ENCODE data around the gene MXRA7. TPM values are rescaled to one million over a fixed set of nuclear protein-coding genes. Genes with fewer than 3 reads are reported as not detected.

The MXRA7 gene
- total RNA-seq, result 38.8 TPM

GRCh38 chr17:76710863-76711611, at the start of gene MXRA7:
MXRA7 (minus strand) TSS chr17:76710965; CDS start chr17:76710946, 19 bp downstream.

GRCh38 chr17:76737676-76738467, 27.1 kb upstream of the MXRA7 start, which contains the start of gene MFSD11:
MFSD11 (plus strand) TSS chr17:76738119; CDS start chr17:76738353, 234 bp downstream.

GRCh38 chr17:76737082-76737675, 26.4 kb upstream of the MXRA7 start, which contains the start of gene SRSF2:
SRSF2 (minus strand) TSS chr17:76737331; CDS start chr17:76737160, 171 bp downstream.

GRCh38 chr17:76726776-76727718, 16.3 kb upstream of the MXRA7 start, which contains the start of gene METTL23:
METTL23 (plus strand) TSS chr17:76726839; CDS start chr17:76729711, 2,872 bp downstream.

GRCh38 chr17:76726231-76726775, 15.5 kb upstream of the MXRA7 start, which contains the start of gene JMJD6:
JMJD6 (minus strand) TSS chr17:76726606; CDS start chr17:76726475, 131 bp downstream.

GRCh38 chr17:76643553-76644148, 67.1 kb downstream of the MXRA7 start, which contains the start of gene ST6GALNAC1:
ST6GALNAC1 (minus strand) TSS chr17:76643757; CDS start chr17:76643638, 119 bp downstream.

Small RNA genes within 50 kb of the gene (small RNA-seq; reads per million reads assigned to genes)
- gene AC005837.3 (ENCODE audit: low replicate concordance), result not detected
- not detected for gene RF02271 (ENCODE audit: low replicate concordance)
- not detected for gene RNU6-227P (ENCODE audit: low replicate concordance)
- gene RNU6-97P (ENCODE audit: low replicate concordance), result not detected
- 5.3 reads per million, percentile 87 among the genes with 10 or more reads in this experiment for gene RNY4P36 (ENCODE audit: low replicate concordance)

Other genes with a start within 250 kb of the MXRA7 start
- not detected for gene AANAT, start 243.4 kb downstream of the MXRA7 start, total RNA-seq
- 2.5 TPM for gene RHBDF2, start 209.5 kb downstream of the MXRA7 start, total RNA-seq
- 1.3 TPM for gene CYGB, start 173.3 kb downstream of the MXRA7 start, total RNA-seq
- 0.94 TPM for gene PRCD, start 170.9 kb downstream of the MXRA7 start, total RNA-seq
- gene ST6GALNAC2, start 125.1 kb downstream of the MXRA7 start, total RNA-seq, result not detected
- 3.1 TPM for gene ST6GALNAC1, start 67.2 kb downstream of the MXRA7 start, total RNA-seq
- 26.6 TPM for gene JMJD6, start 15.6 kb upstream of the MXRA7 start, total RNA-seq
- 21.3 TPM for gene METTL23, start 15.9 kb upstream of the MXRA7 start, total RNA-seq
- gene SRSF2, start 26.4 kb upstream of the MXRA7 start, total RNA-seq, result 130 TPM
- 91.1 TPM for gene MFSD11, start 27.2 kb upstream of the MXRA7 start, total RNA-seq
- 53.8 TPM for gene MGAT5B, start 157.4 kb upstream of the MXRA7 start, total RNA-seq